GM23248 (cell line): Measurements from ENCODE around the gene AP2B1. TPM values are rescaled to one million over a fixed set of nuclear protein-coding genes. Genes with fewer than 3 reads are reported as not detected.

ENCODE experiments used
- DNase-seq: peaks from one replicate; pipeline ENCODE4 v3.0.0-alpha.2; 2015
- H2AFZ ChIP-seq: fragments of 200-600 bp; sonication (generic); 2 replicates; pipeline ENCODE4 v1.6.1; 2016; ENCODE audit warnings: antibody characterized with exemption
- H3F3A ChIP-seq: fragments of 200-600 bp; sonication (generic); 2 replicates; pipeline ENCODE4 v1.6.1; 2016; ENCODE audit warnings: mild to moderate bottlenecking, antibody characterized with exemption, mixed run types; ENCODE audit not compliant: insufficient read depth
- H3K27ac ChIP-seq: fragments of 200-600 bp; sonication (generic); 2 replicates; pipeline ENCODE4 v1.5.1; 2016; ENCODE audit warnings: mild to moderate bottlenecking
- H3K27me3 ChIP-seq: fragments of 200-600 bp; sonication (generic); replicated peaks from 2 replicates; pipeline ENCODE4 v1.6.1; 2016; ENCODE audit warnings: mild to moderate bottlenecking; ENCODE audit not compliant: insufficient read depth
- H3K36me3 ChIP-seq: fragments of 200-600 bp; sonication (generic); 2 replicates; pipeline ENCODE4 v1.6.1; 2016; ENCODE audit warnings: low read depth, mild to moderate bottlenecking
- H3K4me1 ChIP-seq: fragments of 200-600 bp; sonication (generic); 2 replicates; pipeline ENCODE4 v1.6.1; 2016; ENCODE audit warnings: mild to moderate bottlenecking; ENCODE audit not compliant: insufficient read depth
- H3K4me2 ChIP-seq: fragments of 200-600 bp; sonication (generic); one replicate; pipeline ENCODE4 v1.6.1; 2016; ENCODE audit warnings: mild to moderate bottlenecking; ENCODE audit not compliant: unreplicated experiment
- H3K4me3 ChIP-seq: fragments of 200-600 bp; sonication (generic); 2 replicates; pipeline ENCODE4 v1.5.1; 2016; ENCODE audit warnings: mild to moderate bottlenecking
- H3K79me2 ChIP-seq: fragments of 200-600 bp; sonication (generic); 2 replicates; pipeline ENCODE4 v1.6.1; 2016; ENCODE audit warnings: mild to moderate bottlenecking; ENCODE audit not compliant: insufficient read depth
- H3K9ac ChIP-seq: fragments of 200-600 bp; sonication (generic); 2 replicates; pipeline ENCODE4 v1.6.1; 2016; ENCODE audit warnings: mild to moderate bottlenecking
- H3K9me2 ChIP-seq: fragments of 200-600 bp; sonication (generic); 2 replicates; pipeline ENCODE4 v1.6.1; 2016; ENCODE audit warnings: mixed run types, mild to moderate bottlenecking, moderate library complexity; ENCODE audit not compliant: insufficient read depth
- H3K9me3 ChIP-seq: fragments of 200-600 bp; sonication (generic); one replicate; pipeline ENCODE4 v1.6.1; 2017; ENCODE audit warnings: low read depth
- H4K20me1 ChIP-seq: fragments of 200-600 bp; sonication (generic); 2 replicates; pipeline ENCODE4 v1.6.0; 2016; ENCODE audit not compliant: insufficient read depth
- EZH2 ChIP-seq: fragments of 200-600 bp; sonication (generic); IDR thresholded peaks from 2 replicates; pipeline ENCODE4 v1.6.1; 2018; ENCODE audit warnings: antibody characterized with exemption, mild to moderate bottlenecking; ENCODE audit not compliant: insufficient read depth, poor library complexity, severe bottlenecking
- EZH2phosphoT487 ChIP-seq: fragments of 200-600 bp; sonication (generic); IDR thresholded peaks from 2 replicates; pipeline ENCODE4 v1.6.1; 2018; ENCODE audit warnings: antibody characterized with exemption, moderate library complexity, mild to moderate bottlenecking, low read depth; ENCODE audit not compliant: insufficient read depth
- WGBS, 2 experiments: methylation state at CpG; one replicate each; pipeline ENCODE4 v1.1.6; 2015 to 2017; ENCODE audit warnings: low lambda C conversion rate in 2 of 2, low coverage in 1 of 2; ENCODE audit errors: missing lambda C conversion rate in 2 of 2; 5-methylcytosine and 5-hydroxymethylcytosine counted together
- in situ Hi-C: fragments of 300-500 bp; cut with MboI; formaldehyde crosslinking; loops from 2 replicates; pipeline ENCODE4 v1.15.0; 2020
- polyA plus RNA-seq: library from polyadenylated mRNA; unstranded; fragments of >200 nt; fragmentation: Nextera tagmentation; extraction: Ambion mirVana; gene quantifications from 2 replicates; pipeline ENCODE4 v1.2.1, GENCODE V29; 2016
- total RNA-seq: library from RNA; depleted of rRNA; stranded (reverse); fragments of >200 nt; shearing (Covaris generic); gene quantifications from 2 replicates; pipeline ENCODE4 v1.2.3, GENCODE V29; 2014

AP2B1 gene
- total and polyA plus RNA-seq, 2 experiments from 2014 or later, result 72.4 to 85.9 TPM

GRCh38 chr17:35693662-35694061 lies 106.5 kb downstream of the AP2B1 start:
- 89 to 100% methylated on average over 3 of the region's 3 CpGs for WGBS, 2 experiments

GRCh38 chr17:35694906-35695305 lies 107.8 kb downstream of the AP2B1 start:
- Histone ChIP-seq H3K27me3 (no peaks in the 10 kb centered on the region), H3K9ac (no peak overlapping the region), H3K27ac (no peak overlapping the region), H3K36me3 (peaks cover 10% of the 10 kb centered on the region; the same call in 1 of the 2 replicates), H3K4me3 (no peak overlapping the region), H3K4me2 (no peak overlapping the region), H3K79me2 (0 out of 2 replicates have a peak, but pooled peaks cover 6% of the 10 kb centered on the region), H4K20me1 (no peaks in the 10 kb centered on the region), H3K9me2 (no peaks in the 10 kb centered on the region), H3K9me3 (no peaks in the 10 kb centered on the region), H2AFZ (no peak overlapping the region), H3K4me1 (no peaks in the 10 kb centered on the region), H3F3A (no peaks in the 10 kb centered on the region)
- TF ChIP-seq EZH2 (no peak), EZH2phosphoT487 (no peak)
- no peak for DNase-seq
- WGBS, 2 experiments, result 92 to 100% methylated on average over 2 of the region's 2 CpGs
- in situ Hi-C loops, result no loop called here

More at GRCh38 chr17:35693662-35694061, 106.5 kb downstream of the AP2B1 start:
- peaks cover 16% of the 10 kb centered on the region; the same call in 1 of the 2 replicates for H3K36me3 ChIP-seq
- H3K79me2 ChIP-seq, result no peaks in the 10 kb centered on the region
- DNase-seq, result no peak
- H3F3A ChIP-seq, result no peaks in the 10 kb centered on the region
- H3K4me2 ChIP-seq, result no peak overlapping the region
- H3K27ac ChIP-seq, result no peak overlapping the region
- no peaks in the 10 kb centered on the region for H4K20me1 ChIP-seq
- no peaks in the 10 kb centered on the region for H3K4me1 ChIP-seq
- no peak overlapping the region for H2AFZ ChIP-seq
- H3K4me3 ChIP-seq, result no peak overlapping the region
- no peak overlapping the region for H3K9ac ChIP-seq
- in situ Hi-C loops, result no loop called here
- no peak for TF ChIP-seq EZH2
- TF ChIP-seq EZH2phosphoT487, result no peak
- H3K9me3 ChIP-seq, result no peaks in the 10 kb centered on the region
- H3K27me3 ChIP-seq, result no peaks in the 10 kb centered on the region
- H3K9me2 ChIP-seq, result no peaks in the 10 kb centered on the region

GRCh38 chr17:35695613-35696012 lies 108.5 kb downstream of the AP2B1 start:
- no peaks in the 10 kb centered on the region for H4K20me1 ChIP-seq
- no peaks in the 10 kb centered on the region for H3K9me3 ChIP-seq
- DNase-seq, result no peak
- no peaks in the 10 kb centered on the region for H3K9me2 ChIP-seq
- no peaks in the 10 kb centered on the region for H3F3A ChIP-seq
- no peaks in the 10 kb centered on the region for H3K4me1 ChIP-seq
- H3K4me3 ChIP-seq, result no peak overlapping the region
- H3K27ac ChIP-seq, result no peak overlapping the region
- TF ChIP-seq EZH2phosphoT487, result no peak
- TF ChIP-seq EZH2, result no peak
- no peaks in the 10 kb centered on the region for H3K27me3 ChIP-seq
- WGBS, 2 experiments, result 97 to 98% methylated on average over 2 of the region's 2 CpGs
- H2AFZ ChIP-seq, result no peak overlapping the region
- peaks cover 6% of the 10 kb centered on the region; the same call in 1 of the 2 replicates for H3K36me3 ChIP-seq
- 0 out of 2 replicates have a peak, but pooled peaks cover 6% of the 10 kb centered on the region for H3K79me2 ChIP-seq
- no peak overlapping the region for H3K9ac ChIP-seq
- in situ Hi-C loops, result no loop called here
- H3K4me2 ChIP-seq, result no peak overlapping the region

GRCh38 chr17:35698800-35699199 lies 111.7 kb downstream of the AP2B1 start:
- in situ Hi-C loops, result no loop called here
- Histone ChIP-seq H3K4me3 (no peak overlapping the region), H3K79me2 (peaks cover 18% of the 10 kb centered on the region), H3K4me2 (no peak overlapping the region), H3K27ac (no peak overlapping the region), H3K9me3 (no peaks in the 10 kb centered on the region), H3K36me3 (peaks cover 4% of the 10 kb centered on the region; the same call in 1 of the 2 replicates), H3F3A (no peaks in the 10 kb centered on the region), H3K9ac (no peak overlapping the region), H4K20me1 (no peaks in the 10 kb centered on the region; the same call in 1 of the 2 replicates), H2AFZ (no peak overlapping the region), H3K4me1 (no peaks in the 10 kb centered on the region), H3K27me3 (no peaks in the 10 kb centered on the region), H3K9me2 (no peaks in the 10 kb centered on the region)
- WGBS, 2 experiments, result 88 to 93% methylated on average over 2 of the region's 2 CpGs
- no peak for DNase-seq
- no peak for TF ChIP-seq EZH2
- TF ChIP-seq EZH2phosphoT487, result no peak

GRCh38 chr17:35700150-35700549 lies 113.0 kb downstream of the AP2B1 start:
- Histone ChIP-seq H3F3A (no peaks in the 10 kb centered on the region), H3K36me3 (0 out of 2 replicates have a peak, but pooled peaks cover under 1% of the 10 kb centered on the region), H3K27ac (no peak overlapping the region), H3K9me3 (no peaks in the 10 kb centered on the region), H3K4me1 (no peaks in the 10 kb centered on the region), H3K79me2 (peaks cover 21% of the 10 kb centered on the region), H2AFZ (no peak overlapping the region), H4K20me1 (no peaks in the 10 kb centered on the region; the same call in 1 of the 2 replicates), H3K4me3 (no peak overlapping the region), H3K9ac (no peak overlapping the region), H3K4me2 (no peak overlapping the region), H3K27me3 (no peaks in the 10 kb centered on the region), H3K9me2 (no peaks in the 10 kb centered on the region)
- 85 to 86% methylated on average over 6 of the region's 6 CpGs for WGBS, 2 experiments
- peak; percentile 64 for DNase-seq
- no peak for TF ChIP-seq EZH2
- no peak for TF ChIP-seq EZH2phosphoT487
- in situ Hi-C loops, result no loop called here
